ENCODE results near the gene TAGLN3. TPM values are rescaled to one million over a fixed set of nuclear protein-coding genes. Genes with fewer than 3 reads are reported as not detected.
A peak's percentile ranks its signal among the peaks of the same experiment; 100 is the strongest.

The TAGLN3 gene
- total RNA-seq, 4 donors from 2014 or later, result 0.64 to 1.5 (median 0.68) TPM; not detected in 1

DNA sequence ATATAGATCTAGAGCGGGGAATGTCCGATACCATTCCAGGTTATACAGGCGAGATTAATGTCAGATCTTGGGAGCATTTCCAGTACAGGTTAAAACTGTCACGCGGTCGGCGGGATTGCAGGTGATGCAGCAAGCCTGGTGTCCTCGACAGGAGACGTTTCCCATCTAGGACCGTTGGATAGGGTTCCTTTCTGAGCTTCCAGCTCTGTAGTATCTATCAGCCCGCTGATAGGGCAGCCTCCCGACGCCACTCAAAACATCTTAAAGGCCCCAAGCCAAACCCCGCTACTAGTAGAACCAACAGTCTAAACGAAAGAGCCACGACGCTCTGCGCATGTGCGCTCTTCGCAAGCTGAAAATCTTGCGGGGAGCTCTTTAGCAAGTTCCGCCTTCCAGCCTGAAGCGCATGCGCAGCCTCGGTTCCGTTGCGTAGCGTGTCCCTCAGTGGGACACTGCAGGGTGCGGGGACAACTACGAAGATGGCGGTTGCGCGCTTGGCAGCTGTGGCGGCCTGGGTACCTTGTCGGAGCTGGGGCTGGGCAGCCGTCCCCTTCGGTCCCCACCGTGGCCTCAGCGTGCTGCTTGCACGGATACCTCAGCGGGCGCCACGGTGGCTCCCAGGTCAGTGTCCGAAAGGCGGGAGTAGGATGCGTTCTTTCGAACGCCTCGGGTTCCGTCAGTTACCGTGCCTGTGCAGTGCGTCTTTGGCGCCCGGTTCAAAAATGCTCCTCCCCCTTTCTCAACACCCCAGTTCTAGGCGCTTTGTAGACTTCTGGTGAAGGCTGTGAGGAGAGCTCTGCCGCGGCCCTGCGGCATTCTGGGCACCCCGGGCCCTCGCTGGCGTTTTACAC is 19.9 kb upstream of the TAGLN3 start, which contains the start of gene ABHD10:
Gene ABHD10, plus strand, starts transcription at position 444 of the 851 bp plus-strand sequence. Its CDS starts 36 bp downstream, at position 480.
- peaks cover 0 to 32% (median 15%) of the 10 kb centered on the region in 4 donors for H3K4me1 ChIP-seq
- peak within 1 kb of the TSS; percentile 89 to 93 (median 92) for H3K27ac ChIP-seq
- no peaks in the 10 kb centered on the region for H3K9me3 ChIP-seq
- in situ Hi-C loops (cut with MboI; ENCODE audit: low pct_ligation_motif_present in 1 of 4, low pct_unique_long_range_greater_than_20kb in 1 of 4, low sequenced_read_pairs in 3 of 4) (loop anchor here in 1 of 4 donors (10.0 kb wide), 1 partner anchor 264 kb away; no protein-coding TSS in a partner anchor), intact Hi-C loops (cut with DNase I; ENCODE audit: low total_unique reads) (no loop called here)
- peak within 1 kb of the TSS; percentile 69 to 90 (median 79) for H3K4me3 ChIP-seq
- DNase-seq, result peak; percentile 97
- peak; percentile 97 to 98 (median 98) for TF ChIP-seq POLR2AphosphoS5 (IDR thresholded peaks at IDR 0.05)
- TF ChIP-seq, protein P1, sequence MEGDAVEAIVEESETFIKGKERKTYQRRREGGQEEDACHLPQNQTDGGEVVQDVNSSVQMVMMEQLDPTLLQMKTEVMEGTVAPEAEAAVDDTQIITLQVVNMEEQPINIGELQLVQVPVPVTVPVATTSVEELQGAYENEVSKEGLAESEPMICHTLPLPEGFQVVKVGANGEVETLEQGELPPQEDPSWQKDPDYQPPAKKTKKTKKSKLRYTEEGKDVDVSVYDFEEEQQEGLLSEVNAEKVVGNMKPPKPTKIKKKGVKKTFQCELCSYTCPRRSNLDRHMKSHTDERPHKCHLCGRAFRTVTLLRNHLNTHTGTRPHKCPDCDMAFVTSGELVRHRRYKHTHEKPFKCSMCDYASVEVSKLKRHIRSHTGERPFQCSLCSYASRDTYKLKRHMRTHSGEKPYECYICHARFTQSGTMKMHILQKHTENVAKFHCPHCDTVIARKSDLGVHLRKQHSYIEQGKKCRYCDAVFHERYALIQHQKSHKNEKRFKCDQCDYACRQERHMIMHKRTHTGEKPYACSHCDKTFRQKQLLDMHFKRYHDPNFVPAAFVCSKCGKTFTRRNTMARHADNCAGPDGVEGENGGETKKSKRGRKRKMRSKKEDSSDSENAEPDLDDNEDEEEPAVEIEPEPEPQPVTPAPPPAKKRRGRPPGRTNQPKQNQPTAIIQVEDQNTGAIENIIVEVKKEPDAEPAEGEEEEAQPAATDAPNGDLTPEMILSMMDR (IDR thresholded peaks at IDR 0.05), result no peak
- TF ChIP-seq EP300 (IDR thresholded peaks at IDR 0.05; ENCODE audit: low read depth), result no peak
- TF ChIP-seq POLR2A (IDR thresholded peaks at IDR 0.05), result peak; percentile 91
- 8% methylated on average over 49 of the region's 61 CpGs; no CpG with 5 or more reads in 1 of the 2 donors for WGBS, 2 donors (ENCODE audit: low coverage in 1 of 2)
- H3K36me3 ChIP-seq, result no peaks in the 10 kb centered on the region
- no peaks in the 10 kb centered on the region for H3K27me3 ChIP-seq

DNA sequence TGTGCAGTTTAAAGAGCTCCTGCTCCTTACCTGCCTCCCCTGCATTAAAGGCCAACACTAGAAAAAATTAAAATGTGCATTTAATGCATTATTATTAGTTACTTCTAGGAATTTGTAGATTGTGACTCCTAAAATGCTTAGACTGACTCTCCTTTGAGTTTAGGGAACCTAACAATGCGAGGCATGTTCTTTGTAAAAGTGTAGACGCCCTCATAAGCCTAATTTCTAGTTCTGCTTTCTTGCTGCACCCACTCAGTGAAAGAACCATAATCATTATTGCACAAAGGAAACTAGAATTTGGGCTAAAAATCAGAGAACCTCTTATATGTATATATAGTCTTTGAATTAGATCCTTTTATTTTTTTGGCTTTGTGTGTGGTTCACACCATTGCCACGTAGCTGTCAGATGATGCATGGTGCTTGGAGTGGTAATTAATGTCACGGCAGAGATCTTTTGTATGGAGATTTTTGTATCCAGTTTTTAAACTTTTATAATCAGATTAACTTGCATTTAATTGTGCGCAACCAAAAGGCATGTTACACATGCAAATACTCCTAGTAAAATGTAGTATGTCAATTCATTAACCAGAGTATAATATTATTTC is 19.2 kb upstream of the TAGLN3 start:
- intact Hi-C loops (cut with DNase I; ENCODE audit: low total_unique reads), result no loop called here
- in situ Hi-C loops (cut with MboI; ENCODE audit: low pct_ligation_motif_present in 1 of 4, low pct_unique_long_range_greater_than_20kb in 1 of 4, low sequenced_read_pairs in 3 of 4), result loop anchor here in 1 of 4 donors (10.0 kb wide), 1 partner anchor 265 kb away; no protein-coding TSS in a partner anchor
- TF ChIP-seq, protein P1 (IDR thresholded peaks at IDR 0.05), result no peak
- no peak for TF ChIP-seq EP300 (IDR thresholded peaks at IDR 0.05; ENCODE audit: low read depth)
- TF ChIP-seq POLR2A (IDR thresholded peaks at IDR 0.05), result no peak
- no peak for TF ChIP-seq POLR2AphosphoS5 (IDR thresholded peaks at IDR 0.05)
- Histone ChIP-seq H3K27me3 (no peaks in the 10 kb centered on the region), H3K27ac (peak overlapping the region; percentile 89 to 93 (median 92)), H3K36me3 (no peaks in the 10 kb centered on the region), H3K4me1 (peaks cover 0 to 32% (median 15%) of the 10 kb centered on the region in 4 donors), H3K4me3 (peak overlapping the region; percentile 69 to 90 (median 79)), H3K9me3 (no peaks in the 10 kb centered on the region)
- no peak for DNase-seq
- 13% methylated on average over 5 of the region's 5 CpGs for WGBS, 2 donors (ENCODE audit: low coverage in 1 of 2)

DNA sequence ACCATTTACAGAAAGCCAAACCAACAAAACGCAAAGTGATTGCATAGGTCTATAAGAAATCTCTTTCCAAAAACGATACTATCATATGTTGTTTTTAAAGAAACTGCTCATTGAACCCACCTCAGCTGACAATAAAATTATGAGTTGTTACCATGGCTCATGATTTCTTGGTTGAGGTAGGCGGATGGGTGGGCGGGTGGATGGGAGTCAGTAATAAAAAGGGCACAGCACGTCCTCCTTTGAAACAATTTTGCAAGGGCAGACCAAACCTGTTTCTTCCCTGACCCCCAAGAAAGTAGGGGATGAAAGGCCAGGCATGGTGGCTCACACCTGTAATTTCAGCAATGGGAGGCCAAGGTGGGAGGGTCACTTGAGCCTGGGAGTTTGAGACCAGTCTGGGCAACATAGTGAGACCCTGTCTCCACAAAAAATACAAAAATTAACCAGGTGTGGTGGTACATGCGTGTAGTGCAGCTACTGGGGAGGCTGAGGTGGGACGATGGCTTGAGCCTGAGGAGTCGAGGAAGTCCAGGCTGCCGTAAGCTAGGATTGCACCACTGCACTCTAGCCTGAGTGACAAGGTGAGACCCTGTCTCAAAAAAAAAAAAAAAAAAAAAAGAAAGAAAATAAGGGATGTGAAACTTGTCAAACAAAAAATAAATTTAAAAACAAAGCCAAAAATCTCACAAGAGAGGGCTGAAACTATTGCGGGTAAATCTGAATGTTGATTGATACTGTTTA is 17.8 kb upstream of the TAGLN3 start:
- Histone ChIP-seq H3K27me3 (no peaks in the 10 kb centered on the region), H3K4me1 (peaks cover 0 to 37% (median 15%) of the 10 kb centered on the region in 4 donors), H3K4me3 (no peak overlapping the region), H3K27ac (no peak overlapping the region), H3K36me3 (no peaks in the 10 kb centered on the region), H3K9me3 (no peaks in the 10 kb centered on the region)
- in situ Hi-C loops (cut with MboI; ENCODE audit: low pct_ligation_motif_present in 1 of 4, low pct_unique_long_range_greater_than_20kb in 1 of 4, low sequenced_read_pairs in 3 of 4) (no loop called here), intact Hi-C loops (cut with DNase I; ENCODE audit: low total_unique reads) (no loop called here)
- no peak for DNase-seq
- no peak for TF ChIP-seq EP300 (IDR thresholded peaks at IDR 0.05; ENCODE audit: low read depth)
- TF ChIP-seq, protein P1 (IDR thresholded peaks at IDR 0.05), result no peak
- TF ChIP-seq POLR2AphosphoS5 (IDR thresholded peaks at IDR 0.05), result no peak
- no peak for TF ChIP-seq POLR2A (IDR thresholded peaks at IDR 0.05)
- WGBS, 2 donors (ENCODE audit: low coverage in 1 of 2), result 77 to 85% methylated on average over 10 of the region's 10 CpGs

DNA sequence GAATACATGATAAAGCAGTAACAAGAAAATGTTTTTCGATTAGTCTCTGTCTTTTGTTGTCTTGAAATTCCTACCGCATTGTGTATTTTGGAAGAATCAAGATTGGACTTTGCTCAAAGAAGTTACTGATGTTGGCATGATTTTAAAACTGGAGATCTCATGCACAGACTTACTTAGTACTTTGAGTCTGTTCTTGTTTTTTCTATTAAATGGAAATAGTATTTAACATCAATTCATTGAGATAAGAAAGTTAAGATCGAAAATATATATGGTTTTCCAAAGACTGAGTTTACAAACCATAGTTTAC is 17.3 kb upstream of the TAGLN3 start:
- in situ Hi-C loops (cut with MboI; ENCODE audit: low pct_ligation_motif_present in 1 of 4, low pct_unique_long_range_greater_than_20kb in 1 of 4, low sequenced_read_pairs in 3 of 4), result no loop called here
- no peaks in the 10 kb centered on the region for H3K9me3 ChIP-seq
- no peak overlapping the region for H3K27ac ChIP-seq
- intact Hi-C loops (cut with DNase I; ENCODE audit: low total_unique reads), result no loop called here
- DNase-seq, result no peak
- no peak for TF ChIP-seq EP300 (IDR thresholded peaks at IDR 0.05; ENCODE audit: low read depth)
- TF ChIP-seq POLR2A (IDR thresholded peaks at IDR 0.05), result no peak
- TF ChIP-seq POLR2AphosphoS5 (IDR thresholded peaks at IDR 0.05), result no peak
- TF ChIP-seq, protein P1 (IDR thresholded peaks at IDR 0.05), result no peak
- peaks cover 0 to 2% (median 0%) of the 10 kb centered on the region in 4 donors for H3K36me3 ChIP-seq
- H3K27me3 ChIP-seq, result no peaks in the 10 kb centered on the region
- H3K4me1 ChIP-seq, result peaks cover 0 to 37% (median 15%) of the 10 kb centered on the region in 4 donors
- WGBS, 2 donors (ENCODE audit: low coverage in 1 of 2), result 35 to 48% methylated on average over 3 of the region's 3 CpGs
- no peak overlapping the region for H3K4me3 ChIP-seq
